ENCODE results near the gene MAOA.

DNA sequence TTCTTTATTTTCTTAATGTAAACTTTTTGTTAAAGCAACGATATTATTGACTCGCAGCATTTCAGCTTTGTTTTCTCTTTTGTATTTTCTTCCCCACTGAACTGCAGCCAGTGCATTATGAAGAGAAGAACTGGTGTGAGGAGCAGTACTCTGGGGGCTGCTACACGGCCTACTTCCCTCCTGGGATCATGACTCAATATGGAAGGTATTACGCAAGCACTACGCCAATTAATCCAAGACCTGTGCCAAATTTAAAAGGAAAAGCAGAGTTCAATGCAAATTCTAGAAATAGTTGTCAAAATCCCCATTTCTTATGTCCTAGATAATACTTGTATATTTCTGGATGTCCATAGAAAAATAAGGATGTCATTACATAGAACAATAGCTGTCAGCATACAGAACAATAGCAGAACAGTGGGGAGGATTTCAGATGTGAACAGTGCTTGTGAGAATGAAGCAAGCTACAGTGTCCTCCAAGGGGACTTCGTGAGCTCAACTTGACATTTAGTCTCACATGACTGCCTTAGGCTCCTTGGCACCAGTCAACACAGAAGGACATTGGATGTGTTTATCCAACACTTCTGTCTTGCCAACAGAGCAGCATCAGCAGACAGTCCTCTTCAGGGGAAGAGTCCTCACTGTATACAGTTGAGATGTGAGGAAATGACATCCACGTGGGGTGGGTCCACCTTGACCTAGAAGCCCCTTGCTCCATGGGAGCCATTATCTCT, 85.9 kb downstream of the MAOA start:
- TF ChIP-seq, protein P1, sequence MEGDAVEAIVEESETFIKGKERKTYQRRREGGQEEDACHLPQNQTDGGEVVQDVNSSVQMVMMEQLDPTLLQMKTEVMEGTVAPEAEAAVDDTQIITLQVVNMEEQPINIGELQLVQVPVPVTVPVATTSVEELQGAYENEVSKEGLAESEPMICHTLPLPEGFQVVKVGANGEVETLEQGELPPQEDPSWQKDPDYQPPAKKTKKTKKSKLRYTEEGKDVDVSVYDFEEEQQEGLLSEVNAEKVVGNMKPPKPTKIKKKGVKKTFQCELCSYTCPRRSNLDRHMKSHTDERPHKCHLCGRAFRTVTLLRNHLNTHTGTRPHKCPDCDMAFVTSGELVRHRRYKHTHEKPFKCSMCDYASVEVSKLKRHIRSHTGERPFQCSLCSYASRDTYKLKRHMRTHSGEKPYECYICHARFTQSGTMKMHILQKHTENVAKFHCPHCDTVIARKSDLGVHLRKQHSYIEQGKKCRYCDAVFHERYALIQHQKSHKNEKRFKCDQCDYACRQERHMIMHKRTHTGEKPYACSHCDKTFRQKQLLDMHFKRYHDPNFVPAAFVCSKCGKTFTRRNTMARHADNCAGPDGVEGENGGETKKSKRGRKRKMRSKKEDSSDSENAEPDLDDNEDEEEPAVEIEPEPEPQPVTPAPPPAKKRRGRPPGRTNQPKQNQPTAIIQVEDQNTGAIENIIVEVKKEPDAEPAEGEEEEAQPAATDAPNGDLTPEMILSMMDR (IDR thresholded peaks at IDR 0.05; ENCODE audit: extremely low read depth in 1 of 2, insufficient read depth in 1 of 2, low read depth in 1 of 2, low read length in 2 of 2) = no peak
- TF ChIP-seq JUN (IDR thresholded peaks at IDR 0.05; ENCODE audit: borderline replicate concordance, insufficient read depth, insufficient read length, low read depth) = no peak
- no peak for TF ChIP-seq POLR2A (IDR thresholded peaks at IDR 0.05; ENCODE audit: low read depth, low read length)
- TF ChIP-seq, protein P2, sequence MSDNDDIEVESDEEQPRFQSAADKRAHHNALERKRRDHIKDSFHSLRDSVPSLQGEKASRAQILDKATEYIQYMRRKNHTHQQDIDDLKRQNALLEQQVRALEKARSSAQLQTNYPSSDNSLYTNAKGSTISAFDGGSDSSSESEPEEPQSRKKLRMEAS (IDR thresholded peaks at IDR 0.05; ENCODE audit: insufficient read depth, insufficient read length) = no peak
- no peak for TF ChIP-seq MYC (IDR thresholded peaks at IDR 0.05; ENCODE audit: low read depth, low read length)
- TF ChIP-seq EZH2 (IDR thresholded peaks at IDR 0.05; ENCODE audit: borderline replicate concordance, low read depth, low read length, severe bottlenecking) = no peak
